BE2C (cell line): ENCODE results near the gene KRTAP29-1.

Source experiments
- DNase-seq: peaks from one replicate; pipeline ENCODE4 v3.0.0-alpha.2; 2020
- H3K27me3 ChIP-seq: fragments of 250-450 bp; sonication (Bioruptor Pico); 2 replicates; pipeline ENCODE4 v1.5.1; 2020; ENCODE audit warnings: mild to moderate bottlenecking
- H3K36me3 ChIP-seq: fragments of 250-450 bp; sonication (Bioruptor Pico); 2 replicates; pipeline ENCODE4 v1.5.1; 2020; ENCODE audit warnings: mild to moderate bottlenecking
- H3K4me1 ChIP-seq: fragments of 250-450 bp; sonication (Bioruptor Pico); 2 replicates; pipeline ENCODE4 v1.5.1; 2020
- H3K4me3 ChIP-seq: 2 replicates; pipeline ENCODE4 v1.5.1; 2011; ENCODE audit warnings: low read depth, low read length
- H3K9me3 ChIP-seq: fragments of 250-450 bp; sonication (Bioruptor Pico); 2 replicates; pipeline ENCODE4 v1.5.1; 2020
- TF ChIP-seq, protein P1 (sequence below): IDR thresholded peaks from 2 replicates; pipeline ENCODE4 v1.5.1; 2012; ENCODE audit warnings: mild to moderate bottlenecking, low read depth, low read length

KRTAP29-1 gene

DNA sequence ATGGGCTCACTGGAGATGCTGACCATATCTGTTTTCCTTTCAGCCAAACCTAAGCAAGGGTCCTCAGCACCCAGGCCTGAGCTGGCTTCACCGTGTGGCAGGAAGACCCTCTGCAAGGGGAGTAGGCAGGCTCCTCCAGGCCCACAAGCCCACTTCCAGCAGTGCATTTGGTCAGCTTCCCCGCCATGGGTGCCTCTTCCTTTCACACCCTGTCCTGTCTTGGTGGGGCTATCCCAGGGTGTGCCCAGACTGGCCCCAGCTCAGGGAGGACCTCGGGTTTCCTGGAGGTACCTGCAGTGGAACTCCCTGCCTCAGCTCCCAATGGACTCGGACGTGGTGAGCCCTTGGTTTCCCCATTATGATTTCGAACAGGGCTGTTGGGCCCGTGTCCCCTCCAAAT is 25.6 kb upstream of the KRTAP29-1 start:
- H3K36me3 ChIP-seq = no peaks in the 10 kb centered on the region
- no peak for DNase-seq
- no peak overlapping the region for H3K4me3 ChIP-seq
- no peaks in the 10 kb centered on the region; the same call in 1 of the 2 replicates for H3K4me1 ChIP-seq
- TF ChIP-seq, protein P1, sequence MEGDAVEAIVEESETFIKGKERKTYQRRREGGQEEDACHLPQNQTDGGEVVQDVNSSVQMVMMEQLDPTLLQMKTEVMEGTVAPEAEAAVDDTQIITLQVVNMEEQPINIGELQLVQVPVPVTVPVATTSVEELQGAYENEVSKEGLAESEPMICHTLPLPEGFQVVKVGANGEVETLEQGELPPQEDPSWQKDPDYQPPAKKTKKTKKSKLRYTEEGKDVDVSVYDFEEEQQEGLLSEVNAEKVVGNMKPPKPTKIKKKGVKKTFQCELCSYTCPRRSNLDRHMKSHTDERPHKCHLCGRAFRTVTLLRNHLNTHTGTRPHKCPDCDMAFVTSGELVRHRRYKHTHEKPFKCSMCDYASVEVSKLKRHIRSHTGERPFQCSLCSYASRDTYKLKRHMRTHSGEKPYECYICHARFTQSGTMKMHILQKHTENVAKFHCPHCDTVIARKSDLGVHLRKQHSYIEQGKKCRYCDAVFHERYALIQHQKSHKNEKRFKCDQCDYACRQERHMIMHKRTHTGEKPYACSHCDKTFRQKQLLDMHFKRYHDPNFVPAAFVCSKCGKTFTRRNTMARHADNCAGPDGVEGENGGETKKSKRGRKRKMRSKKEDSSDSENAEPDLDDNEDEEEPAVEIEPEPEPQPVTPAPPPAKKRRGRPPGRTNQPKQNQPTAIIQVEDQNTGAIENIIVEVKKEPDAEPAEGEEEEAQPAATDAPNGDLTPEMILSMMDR = no peak
- no peaks in the 10 kb centered on the region; the same call in 1 of the 2 replicates for H3K27me3 ChIP-seq
- H3K9me3 ChIP-seq = no peaks in the 10 kb centered on the region

DNA sequence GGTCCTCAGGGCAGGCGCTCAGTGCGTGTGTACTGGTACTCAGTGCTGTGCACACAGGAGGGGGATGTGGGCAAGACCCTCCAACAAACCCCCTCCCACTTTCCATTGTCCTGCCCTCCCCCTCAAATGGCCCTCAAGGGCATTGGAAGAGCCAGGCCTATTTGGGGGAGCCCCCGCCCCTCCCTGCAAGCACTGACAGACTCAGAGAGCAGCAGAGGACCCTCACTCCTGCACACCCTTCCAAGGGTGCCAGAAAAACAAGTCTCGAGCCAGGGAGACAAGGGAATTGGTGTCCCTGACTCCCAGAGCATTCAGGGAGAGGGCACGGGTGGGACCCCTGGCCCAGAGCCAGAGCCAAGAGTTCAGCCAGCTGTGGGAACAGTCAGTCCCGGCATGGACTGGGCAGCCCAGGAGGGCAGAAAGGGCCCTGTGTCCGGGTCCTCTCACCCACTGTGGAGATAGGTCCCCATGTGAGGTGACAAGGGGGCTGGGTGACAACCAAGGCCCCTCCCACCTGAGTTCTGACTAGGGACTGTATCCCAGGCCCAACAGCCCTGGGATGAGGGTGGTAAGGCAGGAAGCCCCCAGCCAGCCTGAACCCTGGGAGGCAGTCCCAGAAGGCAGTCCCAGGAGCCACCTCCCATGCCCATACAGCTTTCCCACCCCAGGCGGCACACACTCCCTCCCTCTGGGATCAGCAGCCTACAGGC is 24.9 kb upstream of the KRTAP29-1 start:
- TF ChIP-seq, protein P1 = no peak
- Histone ChIP-seq H3K9me3 (no peaks in the 10 kb centered on the region), H3K4me1 (no peaks in the 10 kb centered on the region; the same call in 1 of the 2 replicates), H3K4me3 (no peak overlapping the region), H3K36me3 (no peaks in the 10 kb centered on the region), H3K27me3 (no peaks in the 10 kb centered on the region; the same call in 1 of the 2 replicates)
- DNase-seq = no peak

DNA sequence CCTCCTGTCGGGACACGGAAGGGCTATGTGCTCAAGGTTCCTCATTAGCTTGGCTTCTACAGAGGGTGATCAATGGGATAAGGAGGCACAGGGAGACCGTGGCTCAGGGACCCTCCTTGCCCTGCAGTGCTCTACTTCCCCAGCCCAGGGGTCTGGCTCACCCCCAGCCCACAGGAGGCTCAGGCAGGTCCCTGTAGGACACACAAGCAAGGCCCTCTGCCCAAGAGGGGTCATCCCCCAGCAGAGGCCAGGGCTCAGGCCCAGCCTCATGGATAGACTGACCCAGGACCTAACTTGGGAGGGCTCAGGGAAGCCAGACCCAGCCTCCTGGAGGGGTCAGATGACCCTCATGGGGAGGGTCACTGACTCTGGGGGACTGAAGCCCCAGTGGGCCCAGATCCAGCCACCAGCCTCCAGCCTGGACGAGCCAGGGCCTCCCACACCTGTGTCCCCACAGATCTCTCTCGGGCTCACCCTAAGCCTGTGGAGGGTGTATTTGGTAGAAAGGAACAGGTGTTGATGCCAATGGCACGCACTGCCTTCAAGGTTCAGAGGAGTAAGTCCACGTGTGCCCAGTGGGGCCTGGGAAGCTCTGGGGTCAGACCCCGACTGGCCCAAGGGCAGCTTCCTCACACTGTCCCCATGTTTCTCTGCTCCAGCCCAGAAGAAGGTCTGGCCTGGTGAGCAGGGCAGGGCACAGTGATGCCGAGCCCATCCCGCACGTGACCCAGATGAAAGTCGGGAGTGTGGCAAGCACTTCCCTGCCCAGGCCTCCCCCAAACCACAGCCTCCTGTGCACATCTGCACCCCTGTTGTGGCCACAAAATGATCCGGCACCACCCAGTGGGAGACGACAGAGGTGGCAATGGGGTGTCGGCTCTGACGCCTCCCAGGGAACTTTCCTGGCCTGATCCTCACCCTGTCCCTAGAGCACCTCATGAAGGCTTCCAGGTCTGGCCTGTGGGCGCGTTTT is 23.8 kb upstream of the KRTAP29-1 start:
- H3K4me1 ChIP-seq = no peaks in the 10 kb centered on the region; the same call in 1 of the 2 replicates
- no peak overlapping the region for H3K4me3 ChIP-seq
- TF ChIP-seq, protein P1 = no peak
- no peaks in the 10 kb centered on the region for H3K9me3 ChIP-seq
- no peaks in the 10 kb centered on the region for H3K36me3 ChIP-seq
- no peaks in the 10 kb centered on the region; the same call in 1 of the 2 replicates for H3K27me3 ChIP-seq
- DNase-seq = no peak

DNA sequence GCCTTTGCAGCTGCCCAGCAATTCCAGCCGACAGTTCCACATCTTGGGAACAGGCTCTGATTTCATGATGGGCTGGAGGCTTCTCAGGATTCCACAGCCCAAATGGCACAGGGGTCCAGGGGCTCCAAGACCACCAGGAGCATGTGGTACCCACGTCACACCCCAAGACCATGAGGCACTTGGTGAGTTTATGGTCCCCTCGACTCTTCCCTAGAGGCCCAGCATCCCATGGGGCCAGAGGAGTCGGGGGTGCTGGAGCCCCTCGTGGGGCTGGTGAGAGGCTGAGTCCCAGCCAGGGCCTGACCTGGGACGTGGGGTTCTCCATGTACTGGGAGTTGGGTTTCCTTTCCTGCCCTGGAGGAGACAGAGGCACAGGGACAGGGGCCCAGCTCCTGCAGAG is 23.0 kb upstream of the KRTAP29-1 start:
- H3K4me1 ChIP-seq = no peaks in the 10 kb centered on the region; the same call in 1 of the 2 replicates
- H3K4me3 ChIP-seq = no peak overlapping the region
- DNase-seq = no peak
- H3K36me3 ChIP-seq = no peaks in the 10 kb centered on the region
- TF ChIP-seq, protein P1 = no peak
- no peaks in the 10 kb centered on the region for H3K9me3 ChIP-seq
- H3K27me3 ChIP-seq = no peaks in the 10 kb centered on the region

DNA sequence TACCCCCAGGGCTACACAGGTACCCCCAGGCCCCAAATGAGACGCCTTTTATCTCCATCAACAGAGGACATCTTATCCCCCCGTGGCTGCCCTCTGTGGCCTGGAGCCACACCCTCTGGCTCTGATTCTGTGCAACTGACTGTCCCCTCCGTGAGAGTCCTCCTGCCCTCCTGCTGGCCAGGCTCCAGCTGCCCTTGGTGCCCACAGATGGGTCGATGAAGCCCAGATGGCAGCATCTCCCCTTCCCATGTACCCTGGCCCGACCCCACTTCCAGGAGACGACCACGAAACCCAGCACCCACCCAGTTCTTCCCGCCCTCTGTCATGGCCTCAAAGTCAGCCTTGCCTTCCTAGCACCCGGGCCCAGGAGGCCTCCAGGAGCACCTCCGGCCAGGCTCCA is 22.5 kb upstream of the KRTAP29-1 start:
- H3K4me3 ChIP-seq = no peak overlapping the region

More for the DNA sequence above, 22.5 kb upstream of the KRTAP29-1 start:
- no peaks in the 10 kb centered on the region for H3K27me3 ChIP-seq
- TF ChIP-seq, protein P1 = no peak
- no peaks in the 10 kb centered on the region; the same call in 1 of the 2 replicates for H3K4me1 ChIP-seq
- DNase-seq = no peak
- H3K36me3 ChIP-seq = no peaks in the 10 kb centered on the region
- no peaks in the 10 kb centered on the region for H3K9me3 ChIP-seq
